Memory B cell (primary cell): ENCODE results near the gene NEURL1B.
"Not testable (repeated sequence)": the region's sequence is repeated elsewhere in the genome, so short reads cannot be mapped to it uniquely, and the experiment has no call there.

Source experiments
- ATAC-seq: fragments of 150-1000 bp; cut with Tn5 transposase; 2 replicates; pipeline ENCODE4 v1.10.0; 2021; ENCODE audit warnings: low read depth, mild to moderate bottlenecking, moderate library complexity
- DNase-seq, 2 donors: peaks; one replicate each; pipeline ENCODE4 v3.0.0; 2022; ENCODE audit warnings: low spot score in 2 of 2
- H3K27ac Mint-ChIP-seq: one replicate; pipeline ENCODE4 v1.8.0; 2022; ENCODE audit warnings: mild to moderate bottlenecking, moderate library complexity, mixed read lengths
- H3K27me3 Mint-ChIP-seq: one replicate; pipeline ENCODE4 v1.8.0; 2022; ENCODE audit warnings: mixed read lengths
- H3K36me3 Mint-ChIP-seq: one replicate; pipeline ENCODE4 v1.8.0; 2022; ENCODE audit warnings: mild to moderate bottlenecking, mixed read lengths
- H3K4me1 Mint-ChIP-seq: one replicate; pipeline ENCODE4 v1.8.0; 2022; ENCODE audit warnings: mixed read lengths
- H3K4me3 Mint-ChIP-seq: one replicate; pipeline ENCODE4 v1.8.0; 2022; ENCODE audit warnings: mild to moderate bottlenecking, moderate library complexity, mixed read lengths
- H3K9me3 Mint-ChIP-seq: one replicate; pipeline ENCODE4 v1.8.0; 2022; ENCODE audit warnings: mixed read lengths

NEURL1B gene

DNA sequence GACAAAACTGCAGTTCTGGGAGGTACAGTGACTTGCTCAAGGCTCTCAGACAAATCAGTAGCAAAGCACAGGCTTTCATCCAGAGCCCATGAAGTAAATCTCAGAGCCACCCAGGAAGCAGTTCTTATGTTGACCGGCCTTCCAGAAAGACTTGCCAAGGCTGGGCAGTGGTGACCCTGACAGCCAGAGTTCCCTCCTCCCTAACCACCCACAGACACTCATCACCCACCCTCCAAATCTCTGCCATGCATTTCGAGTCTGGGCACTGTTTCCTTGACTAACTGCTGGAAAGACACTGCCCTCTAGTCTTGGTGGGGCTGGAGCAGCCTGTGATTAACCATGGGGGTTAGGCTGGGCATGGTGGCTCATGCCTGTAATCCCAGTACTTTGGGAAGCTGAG is 21.5 kb downstream of the NEURL1B start:
- no peaks in the 10 kb centered on the region for H3K9me3 Mint-ChIP-seq
- no peak overlapping the region for H3K4me3 Mint-ChIP-seq
- no peak overlapping the region for H3K27ac Mint-ChIP-seq
- no peak for DNase-seq
- H3K4me1 Mint-ChIP-seq, result no peaks in the 10 kb centered on the region
- no peak for ATAC-seq
- no peaks in the 10 kb centered on the region for H3K36me3 Mint-ChIP-seq
- H3K27me3 Mint-ChIP-seq, result peaks cover 21% of the 10 kb centered on the region

DNA sequence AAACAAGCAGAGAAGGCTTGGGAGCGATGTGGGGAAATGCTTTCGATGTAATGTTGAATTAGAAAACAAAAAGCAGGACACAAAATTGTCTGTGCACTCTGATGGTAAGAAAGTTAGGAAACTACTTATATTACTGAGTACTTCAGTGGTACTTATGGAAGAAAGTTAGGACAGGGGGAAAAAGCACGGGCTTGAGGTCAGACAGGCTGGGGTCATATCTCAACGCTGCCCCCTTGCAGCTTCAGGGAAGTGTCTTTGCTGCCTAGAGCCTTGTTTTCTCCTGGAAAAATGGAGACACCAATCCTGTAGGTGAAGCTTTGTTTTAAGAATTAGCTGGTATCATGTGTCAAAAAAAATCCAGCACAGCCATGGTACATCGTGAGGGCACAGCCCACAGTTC is 23.0 kb downstream of the NEURL1B start:
- ATAC-seq (no peak), DNase-seq (no peak)
- no peaks in the 10 kb centered on the region for H3K9me3 Mint-ChIP-seq
- no peaks in the 10 kb centered on the region for H3K36me3 Mint-ChIP-seq
- no peak overlapping the region for H3K4me3 Mint-ChIP-seq
- H3K27me3 Mint-ChIP-seq, result peaks cover 23% of the 10 kb centered on the region
- H3K4me1 Mint-ChIP-seq, result no peaks in the 10 kb centered on the region
- no peak overlapping the region for H3K27ac Mint-ChIP-seq

DNA sequence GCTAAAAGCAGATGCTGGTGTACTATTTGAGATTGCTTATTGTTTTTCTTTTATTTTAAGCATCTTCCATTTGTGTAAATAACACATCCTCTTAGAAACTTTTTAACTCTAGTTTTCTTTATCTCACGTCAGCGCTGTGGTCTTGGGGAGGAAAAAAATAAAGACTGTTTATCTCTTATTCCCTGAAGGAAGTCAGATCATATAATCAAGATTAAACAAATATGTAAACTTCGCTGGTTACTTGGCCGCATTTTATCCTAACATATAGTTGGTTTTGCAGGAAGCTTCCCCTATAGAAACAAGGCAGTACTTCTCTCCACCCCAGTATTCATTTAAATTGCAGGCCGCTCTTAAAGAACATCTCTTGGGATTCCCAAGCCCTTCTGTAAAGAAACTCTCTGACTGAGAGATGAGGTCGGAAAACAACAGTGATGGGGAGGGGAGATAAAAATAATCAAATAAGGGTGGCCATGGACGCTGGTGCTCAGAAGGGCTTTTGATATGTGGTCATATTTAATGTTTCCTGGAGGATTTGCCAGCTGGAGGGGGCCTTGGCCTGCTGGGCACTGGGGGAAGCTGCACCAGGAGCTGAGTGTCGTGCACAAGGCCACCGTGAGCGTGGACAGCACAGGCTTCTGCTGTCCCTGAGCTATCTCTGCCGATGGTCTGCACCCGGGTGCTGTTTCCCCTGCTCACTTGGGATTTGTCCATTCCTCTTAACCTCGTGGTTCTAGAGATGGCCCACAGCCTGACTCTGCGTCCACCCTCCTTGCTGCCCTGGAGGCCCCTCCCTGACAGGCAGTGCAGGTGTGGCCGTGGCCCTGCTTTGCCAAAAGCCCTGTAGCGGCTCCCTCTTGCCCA is 23.8 kb downstream of the NEURL1B start:
- peaks cover 20% of the 10 kb centered on the region for H3K27me3 Mint-ChIP-seq
- no peaks in the 10 kb centered on the region for H3K4me1 Mint-ChIP-seq
- H3K9me3 Mint-ChIP-seq, result no peaks in the 10 kb centered on the region
- no peak overlapping the region for H3K4me3 Mint-ChIP-seq
- ATAC-seq (no peak), DNase-seq (no peak)
- no peak overlapping the region for H3K27ac Mint-ChIP-seq
- no peaks in the 10 kb centered on the region for H3K36me3 Mint-ChIP-seq

GRCh38 chr5:172666251-172666650 is 25.2 kb downstream of the NEURL1B start:
- peaks cover 2% of the 10 kb centered on the region for H3K9me3 Mint-ChIP-seq
- DNase-seq (no peak), ATAC-seq (no peak)
- no peak overlapping the region for H3K4me3 Mint-ChIP-seq
- H3K27ac Mint-ChIP-seq, result no peak overlapping the region
- peaks cover 1% of the 10 kb centered on the region for H3K36me3 Mint-ChIP-seq
- H3K27me3 Mint-ChIP-seq, result peaks cover 19% of the 10 kb centered on the region
- H3K4me1 Mint-ChIP-seq, result no peaks in the 10 kb centered on the region

DNA sequence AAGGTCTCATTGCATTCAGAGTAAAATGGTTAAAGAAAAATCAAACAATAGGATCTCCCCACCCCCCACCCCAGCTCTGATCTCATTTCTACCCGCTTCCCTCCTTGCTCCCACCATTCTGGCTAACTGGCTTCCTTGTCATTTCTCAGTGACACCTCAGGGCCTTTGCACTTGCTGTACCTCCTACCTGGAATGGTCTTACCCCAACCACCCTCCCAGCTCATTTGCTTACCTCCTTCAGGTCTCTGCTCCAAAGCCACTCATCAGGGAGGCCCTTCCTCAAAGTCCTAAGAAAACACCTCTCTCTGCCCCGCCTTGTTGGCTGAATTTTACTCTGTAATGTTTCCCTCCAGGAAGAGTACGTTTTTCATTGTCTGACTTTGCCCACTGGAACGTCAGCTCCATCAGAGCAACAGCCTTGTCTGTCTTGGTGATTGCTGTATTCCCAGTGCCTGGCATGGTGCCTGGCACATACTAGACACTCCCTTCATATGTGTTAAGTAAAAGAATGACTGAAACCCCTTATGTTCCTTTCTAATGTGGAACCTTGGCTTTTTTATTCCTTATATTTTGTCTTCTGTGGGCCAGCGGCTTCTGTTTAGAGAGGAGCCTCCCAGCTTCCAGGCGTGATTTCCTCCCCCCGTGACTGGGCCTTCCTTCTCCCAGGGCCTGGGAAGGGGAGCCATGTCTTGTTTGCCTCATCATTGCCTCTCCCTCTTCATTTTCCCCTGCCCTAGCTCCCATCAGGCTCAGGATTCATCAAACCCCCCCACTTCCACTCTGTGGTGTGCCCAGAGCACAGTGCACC is 26.9 kb downstream of the NEURL1B start:
- Mint-ChIP-seq H3K9me3 (peaks cover 2% of the 10 kb centered on the region), H3K4me1 (no peaks in the 10 kb centered on the region), H3K27ac (no peak overlapping the region), H3K27me3 (peaks cover 20% of the 10 kb centered on the region), H3K36me3 (peaks cover 1% of the 10 kb centered on the region), H3K4me3 (no peak overlapping the region)
- no peak for DNase-seq
- no peak for ATAC-seq

DNA sequence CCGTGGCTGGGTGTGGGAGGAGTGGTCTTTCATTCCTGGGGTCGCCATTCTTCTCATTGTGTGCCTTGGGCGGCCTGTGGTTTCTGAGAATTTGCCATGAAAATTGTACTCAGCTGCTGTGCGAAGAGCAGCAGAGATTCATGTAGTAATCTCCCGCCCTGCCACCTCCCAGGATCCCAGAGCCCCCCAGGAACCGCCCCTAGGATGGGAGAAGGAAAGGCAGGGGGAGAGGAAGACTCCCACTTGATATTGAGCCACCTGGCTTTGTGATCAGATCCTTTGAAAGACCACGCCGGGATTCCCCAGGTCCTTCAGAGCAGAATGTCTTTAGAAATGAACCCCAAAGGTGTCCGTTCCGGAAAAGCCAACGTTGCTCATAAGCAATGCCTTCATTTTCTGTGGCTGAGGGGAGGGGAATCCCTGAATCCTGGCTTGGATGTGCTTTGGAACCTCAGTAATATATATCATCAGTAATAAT is 27.6 kb downstream of the NEURL1B start:
- Mint-ChIP-seq H3K36me3 (peaks cover 1% of the 10 kb centered on the region), H3K9me3 (peaks cover 2% of the 10 kb centered on the region), H3K4me3 (no peak overlapping the region), H3K27me3 (peaks cover 19% of the 10 kb centered on the region), H3K27ac (no peak overlapping the region), H3K4me1 (no peaks in the 10 kb centered on the region)
- DNase-seq (no peak), ATAC-seq (no peak)

DNA sequence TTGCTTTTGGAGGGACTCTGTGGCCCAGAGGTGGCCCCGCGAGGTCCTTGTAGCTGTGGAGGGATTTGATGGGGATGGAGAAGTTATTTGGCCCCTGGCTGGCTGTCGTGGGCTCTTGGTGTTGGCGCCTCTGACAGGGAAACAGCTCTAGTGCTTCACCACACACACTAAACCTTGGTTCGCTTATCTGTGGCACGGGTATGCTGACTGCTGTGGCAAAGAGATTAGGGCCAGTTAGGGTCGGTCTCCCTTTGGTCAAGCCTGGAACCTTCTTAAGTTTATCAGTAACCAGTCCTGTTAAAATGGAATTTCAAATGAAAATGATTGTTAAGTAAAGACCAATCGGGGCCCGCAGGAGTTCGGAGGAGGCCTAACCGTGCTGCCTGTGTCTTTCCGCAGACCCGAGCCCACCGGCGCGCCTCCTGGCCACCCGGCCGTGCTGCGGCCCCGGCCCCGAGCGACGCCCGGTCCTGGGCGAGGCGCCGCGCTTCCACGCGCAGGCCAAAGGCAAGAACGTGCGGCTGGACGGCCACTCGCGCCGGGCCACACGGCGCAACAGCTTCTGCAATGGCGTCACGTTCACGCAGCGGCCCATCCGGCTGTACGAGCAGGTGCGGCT is 28.4 kb downstream of the NEURL1B start:
- Mint-ChIP-seq H3K4me1 (no peaks in the 10 kb centered on the region), H3K4me3 (no peak overlapping the region), H3K27ac (no peak overlapping the region), H3K9me3 (peaks cover 2% of the 10 kb centered on the region), H3K27me3 (peaks cover 13% of the 10 kb centered on the region), H3K36me3 (peaks cover 1% of the 10 kb centered on the region)
- ATAC-seq, result no peak
- DNase-seq, result no peak

DNA sequence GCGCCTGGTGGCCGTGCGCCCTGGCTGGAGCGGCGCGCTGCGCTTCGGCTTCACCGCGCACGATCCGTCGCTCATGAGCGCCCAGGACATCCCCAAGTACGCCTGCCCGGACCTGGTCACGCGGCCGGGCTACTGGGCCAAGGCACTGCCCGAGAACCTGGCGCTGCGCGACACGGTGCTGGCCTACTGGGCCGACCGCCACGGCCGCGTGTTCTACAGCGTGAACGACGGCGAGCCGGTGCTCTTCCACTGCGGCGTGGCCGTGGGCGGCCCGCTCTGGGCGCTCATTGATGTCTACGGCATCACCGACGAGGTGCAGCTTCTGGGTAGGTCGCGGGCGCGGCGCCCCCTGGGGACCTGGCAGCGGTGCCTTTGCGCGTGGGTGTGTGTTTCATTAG is 28.9 kb downstream of the NEURL1B start:
- peaks cover 1% of the 10 kb centered on the region for H3K36me3 Mint-ChIP-seq
- ATAC-seq (no peak), DNase-seq (no peak)
- H3K9me3 Mint-ChIP-seq, result peaks cover 2% of the 10 kb centered on the region
- no peak overlapping the region for H3K27ac Mint-ChIP-seq
- H3K4me1 Mint-ChIP-seq, result no peaks in the 10 kb centered on the region
- no peak overlapping the region for H3K4me3 Mint-ChIP-seq
- peaks cover 16% of the 10 kb centered on the region for H3K27me3 Mint-ChIP-seq

DNA sequence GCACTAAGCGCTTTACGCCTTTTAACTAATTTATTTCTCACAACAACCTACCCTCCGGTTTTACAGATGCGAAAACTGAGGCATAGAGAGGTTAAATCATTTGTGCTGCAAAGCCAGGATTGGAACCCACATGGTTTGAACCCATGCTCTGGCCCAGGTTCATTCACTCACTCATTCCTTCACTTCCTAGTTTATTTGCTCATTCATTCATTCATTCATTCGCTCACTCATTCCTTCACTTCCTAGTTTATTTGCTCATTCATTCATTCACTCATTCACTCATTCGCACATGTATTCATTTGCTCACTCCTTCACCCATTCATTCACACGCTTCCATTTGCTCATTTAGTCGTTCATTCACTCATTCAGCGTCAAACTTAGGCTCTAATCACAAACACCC is 29.4 kb downstream of the NEURL1B start:
- Mint-ChIP-seq H3K9me3 (peaks cover 2% of the 10 kb centered on the region), H3K27ac (no peak overlapping the region), H3K36me3 (peaks cover 1% of the 10 kb centered on the region), H3K4me1 (no peaks in the 10 kb centered on the region), H3K27me3 (peaks cover 15% of the 10 kb centered on the region), H3K4me3 (no peak overlapping the region)
- DNase-seq, result no peak
- no peak for ATAC-seq

DNA sequence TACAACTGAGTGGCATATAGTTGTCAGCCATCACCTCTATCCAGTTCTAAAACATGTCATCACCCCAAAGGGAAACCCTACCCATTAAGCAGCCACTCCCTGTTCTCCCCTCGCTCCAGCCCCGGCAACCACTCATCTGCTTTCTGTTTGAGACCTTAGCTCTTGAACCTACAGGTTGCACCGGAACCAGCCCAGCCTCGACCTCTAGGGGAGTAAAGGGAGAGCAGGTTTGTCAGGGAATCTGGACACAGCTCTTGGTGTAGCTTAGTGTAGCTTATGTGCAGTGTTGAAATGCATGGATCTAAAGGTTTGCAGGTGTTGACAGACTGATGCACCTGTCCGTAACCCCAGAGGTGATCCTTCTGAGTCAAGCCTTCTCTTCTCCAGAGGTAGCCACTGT is 30.0 kb downstream of the NEURL1B start:
- Mint-ChIP-seq H3K9me3 (peaks cover 2% of the 10 kb centered on the region), H3K36me3 (peaks cover 1% of the 10 kb centered on the region), H3K4me3 (no peak overlapping the region), H3K4me1 (no peaks in the 10 kb centered on the region), H3K27ac (no peak overlapping the region), H3K27me3 (peaks cover 12% of the 10 kb centered on the region)
- DNase-seq, result no peak
- no peak for ATAC-seq

DNA sequence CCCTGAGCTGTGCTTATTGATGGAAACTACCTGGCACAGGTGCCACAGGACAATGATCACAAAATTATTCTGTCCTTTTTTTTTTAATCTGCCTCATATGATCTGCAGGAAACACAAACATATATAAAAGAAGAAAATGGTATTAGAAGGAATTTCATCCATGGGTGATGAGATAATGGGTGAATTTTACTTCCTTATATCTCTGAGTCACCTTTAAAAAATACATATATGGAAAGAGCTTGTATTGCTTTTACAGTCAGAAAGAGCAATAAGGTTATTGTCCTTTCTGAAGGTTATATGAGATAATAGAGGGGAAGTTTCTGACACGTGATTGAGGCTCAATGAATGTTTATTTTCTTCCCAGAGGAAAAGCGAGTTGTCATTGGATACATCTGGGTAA is 31.6 kb downstream of the NEURL1B start:
- H3K4me1 Mint-ChIP-seq, result no peaks in the 10 kb centered on the region
- H3K27ac Mint-ChIP-seq, result no peak overlapping the region
- peaks cover 2% of the 10 kb centered on the region for H3K9me3 Mint-ChIP-seq
- no peak overlapping the region for H3K4me3 Mint-ChIP-seq
- peaks cover 10% of the 10 kb centered on the region for H3K27me3 Mint-ChIP-seq
- ATAC-seq (no peak), DNase-seq (no peak)
- H3K36me3 Mint-ChIP-seq, result peaks cover 1% of the 10 kb centered on the region

- DNase-seq (no peak), ATAC-seq (no peak)
- Mint-ChIP-seq H3K4me1 (no peaks in the 10 kb centered on the region), H3K27me3 (peaks cover 11% of the 10 kb centered on the region), H3K4me3 (no peak overlapping the region), H3K27ac (no peak overlapping the region), H3K36me3 (peaks cover 1% of the 10 kb centered on the region), H3K9me3 (peaks cover 2% of the 10 kb centered on the region)
These were observed 33.1 kb downstream of the NEURL1B start for GRCh38 chr5:172674155-172674554.

DNA sequence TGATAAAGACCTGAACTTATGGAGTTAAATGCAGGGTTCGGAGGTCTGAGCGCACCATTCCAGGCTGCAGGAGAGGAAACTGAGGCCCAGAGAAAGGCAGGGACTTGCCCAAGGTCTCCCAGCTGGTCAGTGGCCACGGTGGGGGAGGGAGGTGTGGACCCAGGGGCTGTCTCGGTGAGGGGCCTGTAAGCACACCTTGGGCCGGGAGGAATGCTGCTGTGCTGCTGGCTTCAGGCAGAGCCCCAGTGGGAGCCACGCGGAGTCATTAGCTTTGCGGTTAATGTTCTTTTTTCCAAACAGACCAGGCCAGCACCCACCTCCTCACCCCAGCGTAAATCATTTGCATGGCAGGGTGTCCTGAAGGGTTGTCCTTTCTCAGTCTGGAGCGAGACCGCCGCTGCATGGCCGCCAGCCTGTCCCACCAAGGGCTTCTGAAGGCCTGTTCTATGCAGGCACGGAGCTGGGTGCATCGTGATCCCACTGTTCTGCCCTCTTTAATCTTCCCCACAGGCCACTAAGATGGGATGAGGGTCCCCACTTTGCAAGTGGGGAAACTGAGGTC is 35.9 kb downstream of the NEURL1B start:
- H3K27ac Mint-ChIP-seq, result no peak overlapping the region
- peaks cover 3% of the 10 kb centered on the region for H3K4me1 Mint-ChIP-seq
- DNase-seq, result no peak
- H3K27me3 Mint-ChIP-seq, result peaks cover 7% of the 10 kb centered on the region
- no peak for ATAC-seq
- H3K9me3 Mint-ChIP-seq, result peaks cover 2% of the 10 kb centered on the region
- no peak overlapping the region for H3K4me3 Mint-ChIP-seq
- peaks cover 2% of the 10 kb centered on the region for H3K36me3 Mint-ChIP-seq

GRCh38 chr5:172678362-172678874 is 37.4 kb downstream of the NEURL1B start:
- peaks cover 13% of the 10 kb centered on the region for H3K27me3 Mint-ChIP-seq
- not testable (repeated sequence) for DNase-seq, H3K4me1 Mint-ChIP-seq, ATAC-seq, H3K9me3 Mint-ChIP-seq, H3K4me3 Mint-ChIP-seq, H3K27ac Mint-ChIP-seq, H3K36me3 Mint-ChIP-seq
